Spleen (tissue), 7 donors: ENCODE measurements around the gene CUX1.

Source experiments
- POLR2A ChIP-seq, 3 donors: fragments of 450-650 bp; IDR thresholded peaks; one replicate each; pipeline ENCODE4 v1.5.1; 2017; ENCODE audit warnings: antibody characterized with exemption in 3 of 3, mild to moderate bottlenecking in 1 of 3
- POLR2AphosphoS5 ChIP-seq, 3 donors: sonication (generic); formaldehyde crosslinking; IDR thresholded peaks; one replicate each; pipeline ENCODE4 v1.5.1; 2017; ENCODE audit warnings: antibody characterized with exemption in 3 of 3
- TF ChIP-seq, protein P1 (sequence below), 11 experiments: fragments of 200-600 bp in 7 of 11; fragments of 450-650 bp in 4 of 11; sonication (generic) in 4 of 11; IDR thresholded peaks in 8 of 11; conservative IDR thresholded peaks in 3 of 11; 1 replicate in 7 of 11; 2 replicates in 4 of 11; pipeline versions ENCODE4 v1.4.0 to v1.8.0; 2016 to 2021; ENCODE audit warnings: antibody characterized with exemption in 11 of 11, inconsistent platforms in 4 of 11, mild to moderate bottlenecking in 1 of 11
- donor health status: DM: no; HTN: no; CAD: no; lungs with moderate emphysema.
- donor health status: DM: no; HTN: no; CAD: no.
- donor health status: DM: no; HTN: no; CAD: no.

DNA sequence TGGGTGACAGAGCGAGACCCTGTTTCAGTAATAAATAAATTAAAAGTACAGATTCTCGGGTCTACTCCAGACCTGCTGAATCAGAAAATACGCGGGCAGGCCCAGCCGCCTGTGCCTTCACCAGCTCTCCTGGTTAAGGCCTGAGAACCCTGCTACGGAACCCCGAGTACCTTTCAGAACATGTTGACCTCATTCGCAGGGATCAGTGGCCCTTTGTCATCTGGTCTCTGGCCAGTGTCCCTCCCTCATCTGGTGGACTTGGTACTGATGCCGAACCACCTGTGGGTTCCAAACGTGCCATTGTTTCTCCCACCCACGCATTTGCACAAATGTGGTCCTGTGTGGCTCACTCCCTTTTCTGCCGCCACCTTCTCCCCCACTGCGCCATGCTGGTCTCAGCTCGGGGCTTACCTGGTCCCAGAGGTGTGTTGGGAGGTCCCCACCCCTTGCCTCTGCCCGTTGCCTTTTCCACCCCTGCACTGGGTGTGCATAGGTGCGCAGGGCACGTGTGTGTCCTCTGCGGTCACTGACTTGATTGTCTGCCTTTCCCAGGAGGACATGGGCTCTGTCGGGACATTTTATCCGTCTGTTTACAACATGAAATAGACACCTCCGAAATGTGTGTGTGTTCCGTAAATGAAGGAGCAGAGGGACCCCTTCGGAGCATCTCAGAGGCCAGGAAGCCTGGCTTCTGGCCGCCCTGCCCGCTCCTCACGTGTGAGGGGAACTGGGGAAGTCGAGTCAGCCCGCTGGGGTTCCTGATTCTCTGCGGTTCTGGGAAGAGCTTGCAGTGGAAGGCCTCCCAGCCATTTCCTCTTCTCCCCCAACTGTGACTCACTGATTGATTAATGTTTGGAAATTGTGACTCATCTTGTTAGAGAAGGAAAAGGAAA, 135.2 kb downstream of the CUX1 start:
- TF ChIP-seq, protein P1, sequence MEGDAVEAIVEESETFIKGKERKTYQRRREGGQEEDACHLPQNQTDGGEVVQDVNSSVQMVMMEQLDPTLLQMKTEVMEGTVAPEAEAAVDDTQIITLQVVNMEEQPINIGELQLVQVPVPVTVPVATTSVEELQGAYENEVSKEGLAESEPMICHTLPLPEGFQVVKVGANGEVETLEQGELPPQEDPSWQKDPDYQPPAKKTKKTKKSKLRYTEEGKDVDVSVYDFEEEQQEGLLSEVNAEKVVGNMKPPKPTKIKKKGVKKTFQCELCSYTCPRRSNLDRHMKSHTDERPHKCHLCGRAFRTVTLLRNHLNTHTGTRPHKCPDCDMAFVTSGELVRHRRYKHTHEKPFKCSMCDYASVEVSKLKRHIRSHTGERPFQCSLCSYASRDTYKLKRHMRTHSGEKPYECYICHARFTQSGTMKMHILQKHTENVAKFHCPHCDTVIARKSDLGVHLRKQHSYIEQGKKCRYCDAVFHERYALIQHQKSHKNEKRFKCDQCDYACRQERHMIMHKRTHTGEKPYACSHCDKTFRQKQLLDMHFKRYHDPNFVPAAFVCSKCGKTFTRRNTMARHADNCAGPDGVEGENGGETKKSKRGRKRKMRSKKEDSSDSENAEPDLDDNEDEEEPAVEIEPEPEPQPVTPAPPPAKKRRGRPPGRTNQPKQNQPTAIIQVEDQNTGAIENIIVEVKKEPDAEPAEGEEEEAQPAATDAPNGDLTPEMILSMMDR (IDR thresholded peaks at IDR 0.05 in 8 of 11, conservative IDR thresholded peaks at IDR 0.05 in 3 of 11), result no peak
- TF ChIP-seq POLR2A (IDR thresholded peaks at IDR 0.05), result no peak
- TF ChIP-seq POLR2AphosphoS5 (IDR thresholded peaks at IDR 0.05), result no peak
